ENCODE data around the gene SORCS3. TPM values are rescaled to one million over a fixed set of nuclear protein-coding genes. Genes with fewer than 3 reads are reported as not detected.

Gene SORCS3
- total and polyA plus RNA-seq, 2 of the 4 experiments (the other 2 are of a cell fraction): not detected

DNA sequence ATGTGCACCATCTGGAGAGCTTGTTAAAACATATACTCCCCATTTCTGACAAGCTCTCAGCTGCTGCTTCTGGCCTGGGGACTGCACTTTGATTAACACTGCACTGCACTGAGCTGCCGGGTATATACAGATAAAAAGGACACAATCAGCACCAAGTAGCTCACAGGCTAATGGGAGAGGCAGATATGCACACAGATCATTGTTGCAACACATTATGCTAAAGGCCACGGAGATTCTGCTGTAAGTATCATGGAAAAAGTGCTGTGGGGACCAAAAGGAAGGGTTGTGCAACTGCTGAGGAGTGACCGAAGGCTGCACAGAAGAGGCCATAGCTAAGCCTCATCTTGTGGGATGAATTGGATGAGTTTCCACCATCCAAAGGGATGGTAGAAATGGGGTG lies 455.2 kb downstream of the SORCS3 start:
- H3K27ac ChIP-seq (ENCODE audit: insufficient read depth, low read length): no peak overlapping the region
- in situ Hi-C loops (cut with MboI; ENCODE audit: low sequenced_read_pairs): no loop called here

More for the DNA sequence above, 455.2 kb downstream of the SORCS3 start:
- no peak overlapping the region for H3K4me2 ChIP-seq (ENCODE audit: low read depth, low read length)
- H4K8ac ChIP-seq (ENCODE audit: low read depth in 2 of 2, low read length in 2 of 2): no peak overlapping the region
- no peak for DNase-seq
- no peak overlapping the region for H3K18ac ChIP-seq (ENCODE audit: low read depth, low read length)
- no peak overlapping the region for H2BK5ac ChIP-seq (ENCODE audit: low read depth, low read length, poor library complexity, severe bottlenecking)
- TF ChIP-seq, protein P1, sequence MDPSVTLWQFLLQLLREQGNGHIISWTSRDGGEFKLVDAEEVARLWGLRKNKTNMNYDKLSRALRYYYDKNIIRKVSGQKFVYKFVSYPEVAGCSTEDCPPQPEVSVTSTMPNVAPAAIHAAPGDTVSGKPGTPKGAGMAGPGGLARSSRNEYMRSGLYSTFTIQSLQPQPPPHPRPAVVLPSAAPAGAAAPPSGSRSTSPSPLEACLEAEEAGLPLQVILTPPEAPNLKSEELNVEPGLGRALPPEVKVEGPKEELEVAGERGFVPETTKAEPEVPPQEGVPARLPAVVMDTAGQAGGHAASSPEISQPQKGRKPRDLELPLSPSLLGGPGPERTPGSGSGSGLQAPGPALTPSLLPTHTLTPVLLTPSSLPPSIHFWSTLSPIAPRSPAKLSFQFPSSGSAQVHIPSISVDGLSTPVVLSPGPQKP (IDR thresholded peaks at IDR 0.05; ENCODE audit: borderline replicate concordance, low read depth, low read length): no peak
- TF ChIP-seq POLR2A (IDR thresholded peaks at IDR 0.05; ENCODE audit: low read depth, low read length): no peak
- no peak for TF ChIP-seq BHLHE40 (IDR thresholded peaks at IDR 0.05; ENCODE audit: low read depth, low read length)
- TF ChIP-seq, protein P2, sequence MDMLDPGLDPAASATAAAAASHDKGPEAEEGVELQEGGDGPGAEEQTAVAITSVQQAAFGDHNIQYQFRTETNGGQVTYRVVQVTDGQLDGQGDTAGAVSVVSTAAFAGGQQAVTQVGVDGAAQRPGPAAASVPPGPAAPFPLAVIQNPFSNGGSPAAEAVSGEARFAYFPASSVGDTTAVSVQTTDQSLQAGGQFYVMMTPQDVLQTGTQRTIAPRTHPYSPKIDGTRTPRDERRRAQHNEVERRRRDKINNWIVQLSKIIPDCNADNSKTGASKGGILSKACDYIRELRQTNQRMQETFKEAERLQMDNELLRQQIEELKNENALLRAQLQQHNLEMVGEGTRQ (IDR thresholded peaks at IDR 0.05; ENCODE audit: low read depth, low read length): no peak
- no peak for TF ChIP-seq SMC3 (IDR thresholded peaks at IDR 0.05; ENCODE audit: low read depth, low read length)
- no peak for TF ChIP-seq MAFK (IDR thresholded peaks at IDR 0.05; ENCODE audit: low read depth, low read length)
- TF ChIP-seq RAD21 (IDR thresholded peaks at IDR 0.05; ENCODE audit: low read length): no peak
- no peak for TF ChIP-seq RCOR1 (IDR thresholded peaks at IDR 0.05; ENCODE audit: insufficient replicate concordance, low read length)
- no peak for TF ChIP-seq MXI1 (IDR thresholded peaks at IDR 0.05; ENCODE audit: borderline replicate concordance, low read depth, low read length)
- no peak for TF ChIP-seq CEBPB (IDR thresholded peaks at IDR 0.05; ENCODE audit: low read depth, low read length)
- no peak for TF ChIP-seq RFX5 (IDR thresholded peaks at IDR 0.05; ENCODE audit: low read depth, low read length)
- TF ChIP-seq MAZ (IDR thresholded peaks at IDR 0.05; ENCODE audit: borderline replicate concordance, low read depth, low read length): no peak
- TF ChIP-seq FOS (IDR thresholded peaks at IDR 0.05; ENCODE audit: low read depth, low read length): no peak
- TF ChIP-seq, protein P3, sequence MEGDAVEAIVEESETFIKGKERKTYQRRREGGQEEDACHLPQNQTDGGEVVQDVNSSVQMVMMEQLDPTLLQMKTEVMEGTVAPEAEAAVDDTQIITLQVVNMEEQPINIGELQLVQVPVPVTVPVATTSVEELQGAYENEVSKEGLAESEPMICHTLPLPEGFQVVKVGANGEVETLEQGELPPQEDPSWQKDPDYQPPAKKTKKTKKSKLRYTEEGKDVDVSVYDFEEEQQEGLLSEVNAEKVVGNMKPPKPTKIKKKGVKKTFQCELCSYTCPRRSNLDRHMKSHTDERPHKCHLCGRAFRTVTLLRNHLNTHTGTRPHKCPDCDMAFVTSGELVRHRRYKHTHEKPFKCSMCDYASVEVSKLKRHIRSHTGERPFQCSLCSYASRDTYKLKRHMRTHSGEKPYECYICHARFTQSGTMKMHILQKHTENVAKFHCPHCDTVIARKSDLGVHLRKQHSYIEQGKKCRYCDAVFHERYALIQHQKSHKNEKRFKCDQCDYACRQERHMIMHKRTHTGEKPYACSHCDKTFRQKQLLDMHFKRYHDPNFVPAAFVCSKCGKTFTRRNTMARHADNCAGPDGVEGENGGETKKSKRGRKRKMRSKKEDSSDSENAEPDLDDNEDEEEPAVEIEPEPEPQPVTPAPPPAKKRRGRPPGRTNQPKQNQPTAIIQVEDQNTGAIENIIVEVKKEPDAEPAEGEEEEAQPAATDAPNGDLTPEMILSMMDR (conservative IDR thresholded peaks at IDR 0.05; ENCODE audit: low read depth, low read length): no peak
- no peak for TF ChIP-seq NFE2L2 (IDR thresholded peaks at IDR 0.05; ENCODE audit: low read depth, low read length)
- TF ChIP-seq CHD1 (IDR thresholded peaks at IDR 0.05; ENCODE audit: low read depth, low read length): no peak
- no peak overlapping the region for H2AK9ac ChIP-seq (replicated peaks; ENCODE audit: low read depth, low read length, poor library complexity)
- POLR2A ChIA-PET (ENCODE audit: unreplicated experiment): no interaction called here
- H3K27me3 ChIP-seq (ENCODE audit: control insufficient read depth, insufficient read depth, low read length): no peaks in the 10 kb centered on the region
- CTCF ChIA-PET: no interaction called here
- H2BK120ac ChIP-seq (ENCODE audit: low read depth, low read length): no peak overlapping the region
- ATAC-seq (ENCODE audit: low read depth): no peak
- H2AK5ac ChIP-seq (ENCODE audit: low read depth, low read length): no peak overlapping the region
- 71% methylated on average over 1 of the region's 3 CpGs; no CpG with 5 or more reads in 1 of the 2 experiments for WGBS, 2 experiments (ENCODE audit: extremely low coverage in 2 of 2, insufficient read length in 1 of 2)
- H4K20me1 ChIP-seq (ENCODE audit: insufficient read depth, low read length): no peaks in the 10 kb centered on the region
- no peak overlapping the region for H4K91ac ChIP-seq (ENCODE audit: insufficient read depth, low read depth, low read length)
- no TSS peak for BruUV-seq (replicated peaks)
- H3K4me1 ChIP-seq (ENCODE audit: control insufficient read depth, insufficient read depth, low read length): no peaks in the 10 kb centered on the region
- H3K9me1 ChIP-seq (ENCODE audit: insufficient read depth, low read length): no peaks in the 10 kb centered on the region
- H3K56ac ChIP-seq (ENCODE audit: extremely low read depth, insufficient read depth, low read length): no peak overlapping the region
- intact Hi-C loops (cut with micrococcal nuclease) (no loop called here), dilution Hi-C loops (cut with HindIII; ENCODE audit: low sequenced_read_pairs, unreplicated experiment) (no loop called here)
- H3K4me3 ChIP-seq (ENCODE audit: insufficient read depth, low read depth, low read length): no peak overlapping the region
- H3K9me3 ChIP-seq (ENCODE audit: control insufficient read depth, insufficient read depth, low read length): peaks cover 7% of the 10 kb centered on the region
- H3K36me3 ChIP-seq (ENCODE audit: control insufficient read depth, insufficient read depth, low read length): no peaks in the 10 kb centered on the region
- H3K23ac ChIP-seq (ENCODE audit: low read depth, low read length): no peak overlapping the region
- no peak overlapping the region for H2BK15ac ChIP-seq (ENCODE audit: low read depth, low read length)
- H4K5ac ChIP-seq (ENCODE audit: low read depth, low read length): no peak overlapping the region
- no peak overlapping the region for H2AFZ ChIP-seq (replicated peaks; ENCODE audit: low read length, poor library complexity)
- no peak overlapping the region for H3K4ac ChIP-seq (ENCODE audit: low read depth, low read length)
- H2BK20ac ChIP-seq (ENCODE audit: low read depth, low read length): no peak overlapping the region
- no peak overlapping the region for H3K9ac ChIP-seq (ENCODE audit: low read depth, low read length)
- no peak overlapping the region for H3K14ac ChIP-seq (replicated peaks; ENCODE audit: low read depth, low read length)
- no peaks in the 10 kb centered on the region for H3K79me1 ChIP-seq (ENCODE audit: low read depth in 1 of 2, low read length in 2 of 2)

All from IMR-90 (cell line).